Measurements from ENCODE around the gene DTNBP1. TPM values are rescaled to one million over a fixed set of nuclear protein-coding genes. Genes with fewer than 3 reads are reported as not detected.

DTNBP1 gene
- total RNA-seq, 1 donor from 2014 or later, result 18.2 TPM

GRCh38 chr6:15511248-15512125 lies 151.3 kb downstream of the DTNBP1 start:
- intact Hi-C loops (cut with DNase I), result loop anchor here (2.0 kb wide), 1 partner anchor 1111 kb away; no protein-coding TSS in a partner anchor
- Histone ChIP-seq H3K27me3 (no peaks in the 10 kb centered on the region), H3K9me3 (no peaks in the 10 kb centered on the region), H3K27ac (no peak overlapping the region), H3K4me3 (no peak overlapping the region), H3K36me3 (peaks cover 0 to 40% of the 10 kb centered on the region in 2 donors), H3K4me1 (no peaks in the 10 kb centered on the region)
- no peak for DNase-seq (ENCODE audit: extremely low spot score in 2 of 2)
- no peak for TF ChIP-seq POLR2AphosphoS5 (IDR thresholded peaks at IDR 0.05; ENCODE audit: insufficient read depth in 1 of 2, low read depth in 1 of 2)
- no peak for TF ChIP-seq POLR2A (IDR thresholded peaks at IDR 0.05)
- TF ChIP-seq, protein P1, sequence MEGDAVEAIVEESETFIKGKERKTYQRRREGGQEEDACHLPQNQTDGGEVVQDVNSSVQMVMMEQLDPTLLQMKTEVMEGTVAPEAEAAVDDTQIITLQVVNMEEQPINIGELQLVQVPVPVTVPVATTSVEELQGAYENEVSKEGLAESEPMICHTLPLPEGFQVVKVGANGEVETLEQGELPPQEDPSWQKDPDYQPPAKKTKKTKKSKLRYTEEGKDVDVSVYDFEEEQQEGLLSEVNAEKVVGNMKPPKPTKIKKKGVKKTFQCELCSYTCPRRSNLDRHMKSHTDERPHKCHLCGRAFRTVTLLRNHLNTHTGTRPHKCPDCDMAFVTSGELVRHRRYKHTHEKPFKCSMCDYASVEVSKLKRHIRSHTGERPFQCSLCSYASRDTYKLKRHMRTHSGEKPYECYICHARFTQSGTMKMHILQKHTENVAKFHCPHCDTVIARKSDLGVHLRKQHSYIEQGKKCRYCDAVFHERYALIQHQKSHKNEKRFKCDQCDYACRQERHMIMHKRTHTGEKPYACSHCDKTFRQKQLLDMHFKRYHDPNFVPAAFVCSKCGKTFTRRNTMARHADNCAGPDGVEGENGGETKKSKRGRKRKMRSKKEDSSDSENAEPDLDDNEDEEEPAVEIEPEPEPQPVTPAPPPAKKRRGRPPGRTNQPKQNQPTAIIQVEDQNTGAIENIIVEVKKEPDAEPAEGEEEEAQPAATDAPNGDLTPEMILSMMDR (IDR thresholded peaks at IDR 0.05), result no peak

DNA sequence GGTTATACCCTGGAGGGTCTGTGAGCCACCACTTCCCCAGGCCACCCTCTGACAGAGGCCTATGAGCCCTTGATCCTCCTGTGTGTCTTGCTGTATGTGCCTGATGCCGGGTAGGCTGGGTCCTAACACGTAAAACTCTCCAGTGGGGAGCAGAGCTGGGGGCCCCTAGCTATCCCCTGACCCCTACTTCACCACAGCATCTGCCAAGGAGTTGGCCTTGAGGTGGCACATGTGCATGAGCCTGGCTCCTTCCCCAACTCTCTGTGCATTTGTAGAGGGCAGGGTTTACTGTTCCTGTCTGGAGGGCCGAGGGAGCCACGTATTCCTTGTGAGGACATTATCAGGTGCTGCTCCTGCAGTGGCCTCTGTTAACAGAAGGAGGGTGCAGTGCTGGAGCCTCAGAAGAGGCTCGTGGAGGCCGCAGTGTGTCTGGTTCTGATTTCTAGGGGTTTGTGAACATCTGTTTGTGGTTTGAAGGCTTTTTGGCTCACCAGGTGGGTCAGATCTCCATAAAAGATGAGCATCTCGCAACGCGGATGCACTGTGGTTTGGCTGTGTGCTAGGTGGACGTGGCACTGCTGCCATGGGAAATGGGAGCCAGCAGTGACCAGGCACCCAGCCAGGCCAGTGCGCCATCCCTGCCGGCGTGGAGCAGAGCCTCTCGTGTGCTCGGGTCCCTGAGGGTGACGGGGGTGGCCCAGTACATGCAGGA lies 152.1 kb downstream of the DTNBP1 start:
- no peak overlapping the region for H3K4me3 ChIP-seq
- DNase-seq (ENCODE audit: extremely low spot score in 2 of 2), result no peak
- H3K4me1 ChIP-seq, result peaks cover 5% of the 10 kb centered on the region
- H3K9me3 ChIP-seq, result no peaks in the 10 kb centered on the region
- H3K27me3 ChIP-seq, result no peaks in the 10 kb centered on the region
- intact Hi-C loops (cut with DNase I), result no loop called here
- H3K36me3 ChIP-seq, result peaks cover 0 to 34% of the 10 kb centered on the region in 2 donors
- no peak overlapping the region for H3K27ac ChIP-seq
- TF ChIP-seq POLR2A (IDR thresholded peaks at IDR 0.05) (no peak), POLR2AphosphoS5 (IDR thresholded peaks at IDR 0.05; ENCODE audit: insufficient read depth in 1 of 2, low read depth in 1 of 2) (no peak)
- TF ChIP-seq, protein P1 (IDR thresholded peaks at IDR 0.05), result no peak

DNA sequence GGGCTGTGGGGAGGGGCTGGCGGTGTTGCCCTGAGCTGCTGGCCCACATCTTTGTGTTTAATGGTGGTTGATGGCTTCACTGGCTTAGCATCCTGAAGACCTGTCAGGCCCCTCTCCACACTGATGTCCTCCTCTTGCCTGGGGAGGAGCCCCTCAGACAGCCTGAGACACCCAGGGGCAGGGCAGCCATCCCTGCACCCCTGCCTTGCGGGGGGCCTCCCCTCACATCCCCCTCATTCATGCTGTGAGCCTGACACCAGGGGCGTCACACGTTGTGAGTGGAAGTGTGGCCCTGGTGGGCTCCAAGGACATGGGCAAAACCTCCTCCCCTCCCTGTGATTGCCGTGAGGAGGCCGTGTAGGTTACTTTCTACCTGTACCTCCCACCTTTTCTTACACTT lies 152.7 kb downstream of the DTNBP1 start:
- H3K4me3 ChIP-seq, result no peak overlapping the region
- peaks cover 11% of the 10 kb centered on the region for H3K4me1 ChIP-seq
- no peaks in the 10 kb centered on the region for H3K27me3 ChIP-seq
- TF ChIP-seq, protein P1 (IDR thresholded peaks at IDR 0.05), result no peak
- no peak for TF ChIP-seq POLR2AphosphoS5 (IDR thresholded peaks at IDR 0.05; ENCODE audit: insufficient read depth in 1 of 2, low read depth in 1 of 2)
- no peak for TF ChIP-seq POLR2A (IDR thresholded peaks at IDR 0.05)
- intact Hi-C loops (cut with DNase I), result no loop called here
- H3K36me3 ChIP-seq, result peaks cover 0 to 34% of the 10 kb centered on the region in 2 donors
- DNase-seq (ENCODE audit: extremely low spot score in 2 of 2), result no peak
- no peak overlapping the region for H3K27ac ChIP-seq
- H3K9me3 ChIP-seq, result no peaks in the 10 kb centered on the region

DNA sequence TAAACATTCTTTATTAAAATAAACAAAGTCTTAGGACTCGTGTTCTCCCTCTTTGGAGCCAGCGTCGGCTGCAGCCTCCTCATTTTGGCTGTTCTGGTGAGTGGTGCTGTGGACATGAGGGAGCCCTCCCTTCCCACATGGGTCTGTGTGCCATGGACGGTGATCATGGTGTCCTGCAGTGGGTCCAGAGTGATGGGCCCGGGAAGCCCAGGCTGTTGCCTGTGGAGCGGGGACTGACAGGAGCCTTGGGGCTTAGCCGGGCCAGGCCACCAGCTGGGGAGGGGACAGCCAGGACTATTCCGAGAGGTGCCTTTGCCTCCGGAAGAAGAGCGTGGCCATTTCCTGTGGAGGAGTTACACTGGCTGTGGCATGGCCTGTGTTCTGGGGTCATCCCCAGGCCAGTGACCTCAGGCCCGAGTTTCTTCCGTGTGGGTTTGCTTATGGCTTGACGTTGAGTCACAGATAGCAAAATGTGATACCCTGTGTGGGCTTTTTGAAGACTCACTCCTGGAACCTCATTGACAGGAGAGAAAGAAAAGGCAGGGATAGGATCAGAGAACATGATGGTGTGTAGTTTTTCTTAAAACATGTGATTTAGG lies 153.4 kb downstream of the DTNBP1 start:
- H3K27ac ChIP-seq, result no peak overlapping the region
- H3K4me1 ChIP-seq, result peaks cover 18% of the 10 kb centered on the region
- intact Hi-C loops (cut with DNase I), result loop anchor here (10.0 kb wide), 1 partner anchor 115 kb away; no protein-coding TSS in a partner anchor
- no peak for DNase-seq (ENCODE audit: extremely low spot score in 2 of 2)
- no peak for TF ChIP-seq POLR2A (IDR thresholded peaks at IDR 0.05)
- TF ChIP-seq, protein P1 (IDR thresholded peaks at IDR 0.05), result no peak
- no peak for TF ChIP-seq POLR2AphosphoS5 (IDR thresholded peaks at IDR 0.05; ENCODE audit: insufficient read depth in 1 of 2, low read depth in 1 of 2)
- no peaks in the 10 kb centered on the region for H3K9me3 ChIP-seq
- H3K27me3 ChIP-seq, result no peaks in the 10 kb centered on the region
- H3K4me3 ChIP-seq, result no peak overlapping the region
- peaks cover 0 to 34% of the 10 kb centered on the region in 2 donors for H3K36me3 ChIP-seq

All from vagina (tissue), 2 donors.